ENCODE results near the gene NEDD1.

GRCh38 chr12:96866801-96867590 is 40.1 kb upstream of the NEDD1 start:
- TF ChIP-seq SP1 (IDR thresholded peaks at IDR 0.05) (no peak), BHLHE40 (IDR thresholded peaks at IDR 0.05; ENCODE audit: borderline replicate concordance) (no peak), HDGF (IDR thresholded peaks at IDR 0.05; ENCODE audit: borderline replicate concordance) (no peak), CTBP1 (IDR thresholded peaks at IDR 0.05; ENCODE audit: borderline replicate concordance) (no peak), NFRKB (IDR thresholded peaks at IDR 0.05) (no peak)
